ENCODE measurements around the gene PTPRG. TPM values are rescaled to one million over a fixed set of nuclear protein-coding genes. Genes with fewer than 3 reads are reported as not detected.
A peak's percentile ranks its signal among the peaks of the same experiment; 100 is the strongest.

The PTPRG gene
- total RNA-seq, 6 experiments from 2014 or later = 11.7 to 27.8 (median 14.7) TPM

- 75% methylated on average over 1 of the region's 1 CpG for WGBS (ENCODE audit: insufficient coverage, low coverage, low lambda C conversion rate, missing lambda C conversion rate)
- TF ChIP-seq CTCF (IDR thresholded peaks at IDR 0.05) (no peak), POLR2A (IDR thresholded peaks at IDR 0.05) (no peak)
- H3K27me3 ChIP-seq = no peaks in the 10 kb centered on the region
- H3K4me1 ChIP-seq = no peaks in the 10 kb centered on the region
- no peaks in the 10 kb centered on the region for H3K36me3 ChIP-seq
- intact Hi-C loops (cut with DNase I) = no loop called here
- H3K4me3 ChIP-seq = no peak overlapping the region
- H3K9me3 ChIP-seq = no peaks in the 10 kb centered on the region
- no peak for ATAC-seq
- DNase-seq = no peak
- no peak overlapping the region for H3K27ac ChIP-seq
Observed at GRCh38 chr3:62114763-62115162, 553.4 kb downstream of the PTPRG start.

GRCh38 chr3:62117903-62118548 is 556.7 kb downstream of the PTPRG start:
- no peak for ATAC-seq
- Histone ChIP-seq H3K9me3 (no peaks in the 10 kb centered on the region), H3K36me3 (no peaks in the 10 kb centered on the region), H3K4me3 (no peak overlapping the region), H3K4me1 (no peaks in the 10 kb centered on the region), H3K27me3 (no peaks in the 10 kb centered on the region), H3K27ac (no peak overlapping the region)
- no peak for DNase-seq
- 42% methylated on average over 3 of the region's 3 CpGs for WGBS (ENCODE audit: insufficient coverage, low coverage, low lambda C conversion rate, missing lambda C conversion rate)
- intact Hi-C loops (cut with DNase I) = no loop called here
- TF ChIP-seq POLR2A (IDR thresholded peaks at IDR 0.05) (no peak), CTCF (IDR thresholded peaks at IDR 0.05) (no peak)

GRCh38 chr3:62119139-62119538 is 557.8 kb downstream of the PTPRG start:
- WGBS (ENCODE audit: insufficient coverage, low coverage, low lambda C conversion rate, missing lambda C conversion rate) = 80% methylated on average over 1 of the region's 4 CpGs
- intact Hi-C loops (cut with DNase I) = no loop called here
- ATAC-seq (peak in 1 of 4 donors; percentile 53), DNase-seq (no peak)
- TF ChIP-seq POLR2A (IDR thresholded peaks at IDR 0.05) (no peak), CTCF (IDR thresholded peaks at IDR 0.05) (no peak)
- no peaks in the 10 kb centered on the region for H3K36me3 ChIP-seq
- no peak overlapping the region for H3K4me3 ChIP-seq
- no peak overlapping the region for H3K27ac ChIP-seq
- no peaks in the 10 kb centered on the region for H3K27me3 ChIP-seq
- no peaks in the 10 kb centered on the region for H3K4me1 ChIP-seq
- H3K9me3 ChIP-seq = no peaks in the 10 kb centered on the region

- no peaks in the 10 kb centered on the region for H3K4me1 ChIP-seq
- intact Hi-C loops (cut with DNase I) = no loop called here
- no peaks in the 10 kb centered on the region for H3K9me3 ChIP-seq
- WGBS (ENCODE audit: insufficient coverage, low coverage, low lambda C conversion rate, missing lambda C conversion rate) = 46% methylated on average over 3 of the region's 4 CpGs
- H3K4me3 ChIP-seq = no peak overlapping the region
- DNase-seq = no peak
- no peaks in the 10 kb centered on the region for H3K36me3 ChIP-seq
- H3K27me3 ChIP-seq = no peaks in the 10 kb centered on the region
- TF ChIP-seq CTCF (IDR thresholded peaks at IDR 0.05) = no peak
- no peak for TF ChIP-seq POLR2A (IDR thresholded peaks at IDR 0.05)
- ATAC-seq = no peak
- no peak overlapping the region for H3K27ac ChIP-seq
Observed at GRCh38 chr3:62122819-62123218, 561.4 kb downstream of the PTPRG start.

Measured in right lobe of liver (tissue), 6 donors.